NOMO-1 treated with DMSO at 0.1 percent for 48 hours (cell line): ENCODE measurements around the gene TBX20.
"Not testable (repeated sequence)": the region's sequence is repeated elsewhere in the genome, so short reads cannot be mapped to it uniquely, and the experiment has no call there.

Source experiments
- DNase-seq: peaks from one replicate; lab custom pipeline; 2025; ENCODE audit not compliant: unreplicated experiment; lab: John Stamatoyannopoulos, UW

The TBX20 gene

GRCh38 chr7:35222445-35222844, 31.5 kb downstream of the TBX20 start:
- not testable (repeated sequence) for DNase-seq

DNA sequence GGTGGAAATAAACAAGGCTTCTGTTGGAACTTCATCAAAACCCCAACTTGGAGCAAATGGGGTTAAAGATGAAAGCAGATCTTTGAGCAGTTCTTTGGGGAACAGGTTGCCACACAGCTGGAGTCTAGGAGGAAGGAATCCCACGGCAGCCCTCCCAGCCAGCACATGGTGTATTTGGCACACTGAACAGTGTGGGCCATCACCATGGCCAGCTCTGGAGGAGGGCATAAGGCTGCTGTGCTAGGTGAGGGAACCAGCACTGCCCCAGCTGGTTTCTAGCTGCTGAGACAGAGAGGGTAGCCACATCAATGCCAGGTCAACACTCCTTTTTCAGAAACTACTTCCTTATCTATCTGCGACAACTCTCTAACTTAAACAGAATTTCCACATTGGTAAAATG, 33.7 kb downstream of the TBX20 start:
- DNase-seq, result not testable (repeated sequence)

DNA sequence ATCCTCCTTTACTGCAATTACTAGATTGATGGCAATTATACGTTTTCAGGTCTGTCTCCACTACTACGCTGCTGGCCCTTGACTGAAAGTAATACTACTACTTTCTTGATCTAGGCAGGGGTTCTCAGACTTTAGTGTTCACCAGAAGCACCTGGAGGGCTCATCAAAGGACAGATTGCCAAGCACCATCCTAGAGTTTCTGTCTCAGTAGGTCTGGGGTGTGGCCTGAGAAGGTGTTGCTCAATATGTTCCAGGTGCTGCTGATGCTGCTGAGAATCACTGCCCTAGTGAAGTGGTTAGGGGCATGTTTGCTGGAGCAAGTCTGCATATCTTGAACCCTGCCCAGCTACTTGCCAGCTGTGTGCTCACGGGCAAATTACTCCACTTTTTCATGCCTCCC, 37.9 kb downstream of the TBX20 start:
- DNase-seq, result not testable (repeated sequence)

DNA sequence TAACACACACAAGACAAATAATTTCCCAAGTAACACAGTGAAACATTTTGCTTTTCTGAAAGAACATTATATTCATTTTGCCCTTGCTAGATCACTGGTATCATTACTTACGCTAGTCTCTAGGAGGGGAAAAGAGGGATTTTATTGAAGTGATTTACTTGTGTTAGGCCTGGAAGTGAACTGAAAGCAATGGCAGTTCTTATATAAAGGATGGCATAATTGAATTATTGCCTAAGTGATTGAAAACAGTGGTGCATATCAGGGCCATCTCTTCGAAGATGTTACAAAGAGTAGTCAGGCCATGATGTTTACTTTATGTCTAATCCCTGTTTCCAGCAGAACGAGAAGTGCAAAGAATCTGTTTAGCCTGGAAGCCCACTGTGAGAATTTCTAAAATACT, 38.8 kb downstream of the TBX20 start:
- not testable (repeated sequence) for DNase-seq

GRCh38 chr7:35206924-35207323, 47.0 kb downstream of the TBX20 start:
- not testable (repeated sequence) for DNase-seq

GRCh38 chr7:35204850-35205249, 49.0 kb downstream of the TBX20 start:
- DNase-seq, result not testable (repeated sequence)

DNA sequence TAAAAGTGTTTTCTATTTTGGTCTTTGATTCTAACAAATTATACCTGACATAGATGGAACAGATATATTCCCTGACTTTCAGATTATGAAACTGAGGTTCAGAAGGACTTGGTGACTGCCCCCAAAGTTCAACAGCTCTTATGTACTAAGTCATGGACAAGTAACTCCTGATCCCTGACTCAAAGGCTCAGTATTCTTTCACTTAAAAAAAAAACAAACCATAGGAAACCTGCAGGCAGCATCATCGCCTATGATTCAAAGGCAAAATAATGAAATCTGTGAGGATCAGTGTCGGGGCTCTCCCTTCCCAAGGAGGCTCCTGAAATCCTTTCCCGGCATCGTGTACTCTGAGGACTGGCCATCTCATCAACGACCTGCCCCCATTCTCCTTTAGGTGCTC, 49.9 kb downstream of the TBX20 start:
- not testable (repeated sequence) for DNase-seq

DNA sequence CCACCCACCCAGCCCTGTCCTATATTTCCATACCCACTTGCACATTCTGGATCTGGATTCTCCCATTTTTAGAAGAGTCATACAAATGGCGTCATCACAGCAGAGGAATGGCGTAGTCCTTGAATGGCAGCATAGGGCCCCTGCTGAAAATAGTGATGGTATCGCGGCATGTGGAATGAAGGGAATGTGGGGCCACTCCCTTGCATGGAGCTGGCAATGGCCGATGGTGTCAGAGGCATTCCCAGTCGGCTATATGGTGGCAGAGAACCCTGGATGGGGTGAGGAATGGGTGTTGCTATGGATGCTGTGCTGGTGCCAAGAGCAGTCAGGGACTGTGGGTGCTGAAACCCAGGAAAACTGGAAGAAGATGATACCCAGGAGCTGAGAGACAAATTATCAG, 51.5 kb downstream of the TBX20 start:
- not testable (repeated sequence) for DNase-seq

- DNase-seq, result not testable (repeated sequence)
Observed at GRCh38 chr7:35200170-35200569, 53.7 kb downstream of the TBX20 start.

DNA sequence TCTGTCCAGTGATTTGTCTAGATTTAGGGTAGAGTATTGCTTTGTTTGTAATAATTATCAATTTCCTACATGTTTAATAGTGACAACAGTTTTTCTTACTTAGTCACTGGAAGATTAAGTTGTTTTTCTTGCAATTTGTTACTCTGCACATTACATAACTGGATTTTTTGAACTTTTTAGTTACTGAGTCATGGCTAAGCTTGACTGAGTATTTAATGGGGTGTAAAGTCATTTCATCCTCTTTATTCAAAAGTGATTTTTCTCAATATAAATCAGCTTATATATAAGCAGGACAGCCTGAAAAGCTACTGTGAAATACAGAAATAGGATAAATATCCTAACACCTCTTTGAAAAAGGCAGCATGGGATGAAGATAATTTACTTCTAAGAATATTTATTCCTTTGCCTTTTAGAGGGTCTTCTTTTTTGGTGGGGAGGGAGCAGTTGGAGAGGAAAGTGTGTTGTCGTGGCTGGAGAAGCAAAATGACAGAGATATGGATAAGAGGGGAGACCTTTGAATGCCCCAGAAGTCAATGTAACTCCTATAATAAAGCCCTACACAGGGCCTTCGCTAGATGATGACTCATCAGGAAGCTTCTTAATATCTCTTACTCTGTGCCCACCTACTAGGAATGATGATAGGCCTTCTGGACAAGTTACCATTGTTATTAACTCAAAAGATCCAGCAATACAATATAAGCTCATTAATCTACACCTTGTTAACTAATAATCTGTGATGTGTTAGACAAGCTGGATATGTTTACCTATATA, 55.3 kb downstream of the TBX20 start:
- not testable (repeated sequence) for DNase-seq

DNA sequence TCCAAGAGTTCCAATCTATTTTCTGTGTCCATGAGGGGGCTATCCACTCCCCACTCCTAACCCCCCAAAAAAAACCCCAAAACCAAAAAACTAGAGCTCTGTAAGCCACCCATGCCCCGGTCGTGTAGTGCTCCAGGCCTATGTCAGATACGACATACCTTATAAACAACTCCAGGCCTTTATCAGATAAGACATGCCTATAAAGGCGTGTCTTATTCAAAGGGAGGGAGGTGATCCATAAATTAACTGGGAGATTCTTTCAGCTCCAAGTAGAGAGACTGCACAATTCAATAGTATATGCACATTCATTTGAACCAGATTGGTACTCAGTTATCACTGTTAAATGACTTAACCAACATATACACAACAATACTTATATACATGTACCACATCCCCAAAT, 62.3 kb downstream of the TBX20 start:
- not testable (repeated sequence) for DNase-seq

- DNase-seq, result not testable (repeated sequence)
Observed at GRCh38 chr7:35190146-35190773, 63.6 kb downstream of the TBX20 start.

DNA sequence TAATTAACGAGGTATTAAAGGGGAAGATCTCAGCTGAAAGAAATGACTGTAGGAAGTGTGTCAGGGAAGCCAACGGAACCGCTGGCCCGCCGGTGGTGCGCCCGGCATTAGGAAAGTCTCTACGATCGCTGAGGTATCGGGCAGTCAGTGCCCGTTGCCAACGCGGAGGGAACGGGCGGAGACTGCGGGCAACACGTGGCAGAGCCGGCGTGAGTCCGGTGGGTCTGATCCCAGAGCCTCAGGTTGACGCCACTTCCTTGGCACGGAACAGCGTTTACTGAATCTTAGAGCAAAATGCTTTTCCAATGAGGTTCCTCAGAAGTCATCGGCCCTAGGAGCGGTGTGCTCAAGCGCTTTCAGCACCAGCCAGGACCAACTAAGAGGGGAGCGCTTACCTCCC, 67.1 kb downstream of the TBX20 start:
- DNase-seq, result not testable (repeated sequence)

DNA sequence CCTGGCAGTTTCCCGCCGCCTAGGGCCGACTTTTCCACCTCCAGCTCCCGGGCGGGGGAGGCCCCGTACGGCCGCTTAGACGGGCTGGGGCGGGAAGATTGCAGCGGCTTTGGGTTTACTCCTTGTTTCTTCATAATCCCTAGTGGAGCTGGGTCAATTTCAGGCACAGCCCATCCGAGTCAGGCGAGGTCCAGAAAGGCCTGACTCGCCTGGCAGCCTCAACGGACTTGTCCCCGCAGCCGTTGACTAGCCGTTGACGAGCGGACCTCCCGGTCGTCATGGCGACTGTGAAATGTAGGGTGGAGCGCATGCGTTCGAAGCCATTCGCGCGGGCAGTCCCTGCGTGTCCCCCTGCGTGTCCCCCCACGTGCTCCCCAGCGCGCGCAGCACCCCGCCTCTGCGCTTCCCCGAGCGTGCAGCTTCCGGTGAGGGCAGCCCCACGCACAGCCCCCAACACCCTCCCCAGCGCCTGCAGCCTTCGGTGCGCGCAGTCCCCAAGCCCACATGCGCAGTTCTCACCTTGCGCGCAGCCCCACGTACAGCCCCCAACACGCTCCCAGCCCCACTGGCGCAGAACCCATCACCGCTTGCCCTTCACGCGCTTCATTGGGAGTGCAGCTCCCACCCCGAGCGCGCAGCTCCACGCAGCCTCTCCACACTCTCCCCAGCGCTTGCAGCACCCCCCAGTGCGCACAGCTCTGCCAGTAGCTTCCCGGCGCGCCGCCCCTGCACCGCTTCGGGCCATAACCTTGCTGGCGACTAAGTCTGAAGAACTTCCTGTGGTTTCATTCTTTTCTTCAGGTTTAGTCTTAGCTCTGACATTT, 67.8 kb downstream of the TBX20 start:
- DNase-seq, result no peak

DNA sequence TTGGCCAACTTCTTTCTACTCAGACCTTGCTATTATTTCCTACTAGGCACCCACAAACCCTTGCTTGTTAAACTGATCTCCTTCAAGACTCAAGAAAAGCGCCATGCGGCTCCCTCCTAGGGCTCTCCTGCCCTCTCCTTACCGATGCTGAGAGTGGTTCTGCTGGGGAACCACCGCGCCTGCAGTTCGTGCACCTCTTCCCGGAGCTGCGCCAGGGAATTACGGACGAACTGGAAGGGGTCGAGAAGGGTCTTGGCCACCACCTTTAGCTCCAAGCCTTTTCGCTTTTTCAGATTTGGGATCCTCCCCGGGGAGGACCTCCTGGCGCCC, 68.4 kb downstream of the TBX20 start:
- not testable (repeated sequence) for DNase-seq

DNA sequence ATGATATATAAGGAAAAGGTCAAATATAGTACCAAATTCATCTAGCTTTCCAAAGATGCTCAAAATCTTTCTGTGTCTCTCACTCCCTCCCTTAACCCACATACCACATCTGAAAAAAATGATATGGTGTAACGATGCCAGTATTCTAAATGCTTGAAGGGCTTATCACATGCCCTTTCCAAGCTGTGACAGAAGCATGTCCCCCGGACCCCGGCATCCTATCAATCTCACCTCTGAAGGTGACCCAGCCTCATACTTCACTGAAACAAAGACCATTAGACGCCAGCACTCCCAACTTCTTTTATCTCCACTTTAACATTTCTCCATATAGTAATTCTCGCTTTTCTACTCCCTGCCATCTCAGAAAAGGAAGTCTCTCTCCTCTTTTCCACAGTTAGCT, 68.9 kb downstream of the TBX20 start:
- DNase-seq, result not testable (repeated sequence)

GRCh38 chr7:35183873-35184503, 69.9 kb downstream of the TBX20 start:
- DNase-seq, result not testable (repeated sequence)

GRCh38 chr7:35180665-35181064, 73.2 kb downstream of the TBX20 start:
- DNase-seq, result not testable (repeated sequence)

DNA sequence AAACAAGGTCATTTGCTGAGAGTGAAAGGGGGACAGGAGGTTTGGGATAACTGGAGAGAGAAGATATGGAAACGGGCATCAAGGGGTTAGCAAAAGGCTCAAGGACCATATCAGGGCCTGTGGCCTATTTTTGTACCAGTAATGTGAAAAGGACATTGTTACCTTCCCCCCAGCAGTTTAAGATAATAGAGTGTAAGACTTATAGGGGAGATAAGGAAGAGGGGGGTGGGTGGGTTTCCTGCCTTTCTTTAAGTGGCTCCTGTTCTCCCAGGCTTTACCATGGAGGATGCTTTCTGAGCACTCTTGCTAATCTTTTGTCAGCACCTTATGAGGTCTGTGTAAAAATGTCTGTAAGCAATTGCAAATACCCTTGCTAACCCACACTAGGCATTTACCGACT, 80.7 kb downstream of the TBX20 start:
- not testable (repeated sequence) for DNase-seq

- not testable (repeated sequence) for DNase-seq
Observed at GRCh38 chr7:35172131-35172530, 81.8 kb downstream of the TBX20 start.

DNA sequence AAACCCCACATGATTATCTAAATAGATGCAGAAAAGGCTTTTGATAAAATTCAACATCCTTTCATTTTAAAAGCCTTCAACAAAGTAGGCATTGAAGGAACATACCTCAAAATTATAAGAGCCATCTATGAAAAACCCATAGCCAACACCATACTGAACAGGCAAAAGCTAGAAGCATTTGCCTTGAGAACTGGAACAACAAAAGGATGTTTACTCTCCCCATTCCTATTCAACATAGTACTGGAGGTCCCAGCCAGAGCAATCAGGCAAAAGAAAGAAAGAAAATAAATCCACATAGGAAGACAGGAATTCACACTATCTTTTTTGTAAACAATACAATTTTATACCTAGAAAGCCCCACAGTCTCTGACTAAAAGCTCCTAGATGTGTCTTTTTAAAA, 86.2 kb downstream of the TBX20 start:
- not testable (repeated sequence) for DNase-seq
